ENCODE results near the gene LAYN.

DNA sequence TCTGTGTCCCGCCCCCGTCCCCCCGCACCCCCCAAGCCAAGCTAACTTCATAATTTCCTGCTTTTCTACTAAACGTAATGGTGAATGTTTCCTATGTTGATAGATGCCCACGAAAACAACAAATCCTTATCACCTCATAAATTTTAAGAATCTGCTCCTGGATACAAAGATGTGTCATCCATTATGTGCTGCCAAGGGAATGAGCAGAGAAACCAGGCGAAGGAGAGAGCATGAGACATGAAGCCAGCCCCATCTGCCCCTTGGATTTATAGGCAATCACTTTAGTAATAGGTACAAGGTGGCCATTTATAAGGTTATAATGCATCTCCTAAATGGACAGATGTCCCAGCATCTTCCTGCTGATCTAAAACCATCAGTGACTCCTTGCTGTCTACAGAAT is 30.3 kb downstream of the LAYN start:
- TF ChIP-seq, protein P1, sequence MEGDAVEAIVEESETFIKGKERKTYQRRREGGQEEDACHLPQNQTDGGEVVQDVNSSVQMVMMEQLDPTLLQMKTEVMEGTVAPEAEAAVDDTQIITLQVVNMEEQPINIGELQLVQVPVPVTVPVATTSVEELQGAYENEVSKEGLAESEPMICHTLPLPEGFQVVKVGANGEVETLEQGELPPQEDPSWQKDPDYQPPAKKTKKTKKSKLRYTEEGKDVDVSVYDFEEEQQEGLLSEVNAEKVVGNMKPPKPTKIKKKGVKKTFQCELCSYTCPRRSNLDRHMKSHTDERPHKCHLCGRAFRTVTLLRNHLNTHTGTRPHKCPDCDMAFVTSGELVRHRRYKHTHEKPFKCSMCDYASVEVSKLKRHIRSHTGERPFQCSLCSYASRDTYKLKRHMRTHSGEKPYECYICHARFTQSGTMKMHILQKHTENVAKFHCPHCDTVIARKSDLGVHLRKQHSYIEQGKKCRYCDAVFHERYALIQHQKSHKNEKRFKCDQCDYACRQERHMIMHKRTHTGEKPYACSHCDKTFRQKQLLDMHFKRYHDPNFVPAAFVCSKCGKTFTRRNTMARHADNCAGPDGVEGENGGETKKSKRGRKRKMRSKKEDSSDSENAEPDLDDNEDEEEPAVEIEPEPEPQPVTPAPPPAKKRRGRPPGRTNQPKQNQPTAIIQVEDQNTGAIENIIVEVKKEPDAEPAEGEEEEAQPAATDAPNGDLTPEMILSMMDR (IDR thresholded peaks at IDR 0.05): no peak
- TF ChIP-seq POLR2A (IDR thresholded peaks at IDR 0.05; ENCODE audit: low read depth) (no peak), POLR2AphosphoS5 (IDR thresholded peaks at IDR 0.05) (no peak), EP300 (IDR thresholded peaks at IDR 0.05) (no peak)

Data from esophagus muscularis mucosa (tissue), 4 donors.